GM12874 (cell line): ENCODE results near the gene CTLA4.

Source experiments
- TF ChIP-seq, protein P1 (sequence below): IDR thresholded peaks from 2 replicates; pipeline ENCODE4 v1.5.1; 2011; ENCODE audit warnings: low read depth, mild to moderate bottlenecking, control low read depth, low read length, moderate library complexity; ENCODE audit not compliant: insufficient read depth

Gene CTLA4

DNA sequence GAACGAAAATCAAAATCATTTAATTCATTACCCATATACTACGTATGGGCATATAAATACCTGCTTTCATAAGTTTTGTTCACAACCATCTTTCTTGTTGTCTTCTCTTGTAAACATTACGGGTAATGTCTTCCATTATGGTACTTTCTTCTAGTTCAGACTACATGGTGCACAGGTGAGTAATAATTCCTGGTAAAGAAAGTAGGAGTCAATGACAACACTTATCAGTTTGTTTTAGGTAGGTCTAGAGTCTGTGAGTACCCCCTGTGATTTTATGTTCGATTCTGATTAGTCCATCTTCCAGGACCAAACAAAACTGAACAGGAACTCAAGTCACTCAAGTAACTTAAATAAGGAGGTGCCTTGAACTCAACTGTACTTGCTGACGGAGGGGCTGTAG lies 25.2 kb upstream of the CTLA4 start:
- TF ChIP-seq, protein P1, sequence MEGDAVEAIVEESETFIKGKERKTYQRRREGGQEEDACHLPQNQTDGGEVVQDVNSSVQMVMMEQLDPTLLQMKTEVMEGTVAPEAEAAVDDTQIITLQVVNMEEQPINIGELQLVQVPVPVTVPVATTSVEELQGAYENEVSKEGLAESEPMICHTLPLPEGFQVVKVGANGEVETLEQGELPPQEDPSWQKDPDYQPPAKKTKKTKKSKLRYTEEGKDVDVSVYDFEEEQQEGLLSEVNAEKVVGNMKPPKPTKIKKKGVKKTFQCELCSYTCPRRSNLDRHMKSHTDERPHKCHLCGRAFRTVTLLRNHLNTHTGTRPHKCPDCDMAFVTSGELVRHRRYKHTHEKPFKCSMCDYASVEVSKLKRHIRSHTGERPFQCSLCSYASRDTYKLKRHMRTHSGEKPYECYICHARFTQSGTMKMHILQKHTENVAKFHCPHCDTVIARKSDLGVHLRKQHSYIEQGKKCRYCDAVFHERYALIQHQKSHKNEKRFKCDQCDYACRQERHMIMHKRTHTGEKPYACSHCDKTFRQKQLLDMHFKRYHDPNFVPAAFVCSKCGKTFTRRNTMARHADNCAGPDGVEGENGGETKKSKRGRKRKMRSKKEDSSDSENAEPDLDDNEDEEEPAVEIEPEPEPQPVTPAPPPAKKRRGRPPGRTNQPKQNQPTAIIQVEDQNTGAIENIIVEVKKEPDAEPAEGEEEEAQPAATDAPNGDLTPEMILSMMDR: no peak

DNA sequence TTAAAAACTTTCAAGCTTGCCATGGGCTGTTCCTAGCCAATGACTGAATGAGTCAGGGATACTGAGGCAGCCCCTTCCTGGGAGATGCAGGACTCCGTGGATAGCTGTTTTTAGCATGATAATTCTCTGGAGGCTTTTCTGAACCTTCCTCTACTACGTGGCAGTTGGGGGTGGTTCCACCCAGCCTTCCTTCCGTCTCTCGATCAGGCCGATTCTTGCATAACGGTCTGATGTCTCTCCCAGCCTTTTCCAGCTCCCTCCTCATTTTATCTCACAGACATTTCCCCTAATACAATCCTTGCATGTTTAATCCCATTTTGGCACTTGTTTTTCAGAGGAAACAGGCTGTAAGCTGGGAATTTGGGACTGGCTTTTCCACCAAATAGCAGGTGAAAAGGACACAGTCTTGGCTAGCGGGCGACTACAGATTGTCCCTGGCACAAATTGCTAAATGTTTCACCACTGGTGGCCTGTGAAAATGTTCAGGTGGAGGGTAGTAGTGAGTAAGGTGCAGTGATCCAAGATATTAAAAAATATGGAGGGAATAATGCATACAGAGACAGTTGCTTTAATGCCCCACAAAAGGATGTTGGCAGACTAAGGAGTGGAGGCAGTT lies 21.0 kb upstream of the CTLA4 start:
- TF ChIP-seq, protein P1: no peak

DNA sequence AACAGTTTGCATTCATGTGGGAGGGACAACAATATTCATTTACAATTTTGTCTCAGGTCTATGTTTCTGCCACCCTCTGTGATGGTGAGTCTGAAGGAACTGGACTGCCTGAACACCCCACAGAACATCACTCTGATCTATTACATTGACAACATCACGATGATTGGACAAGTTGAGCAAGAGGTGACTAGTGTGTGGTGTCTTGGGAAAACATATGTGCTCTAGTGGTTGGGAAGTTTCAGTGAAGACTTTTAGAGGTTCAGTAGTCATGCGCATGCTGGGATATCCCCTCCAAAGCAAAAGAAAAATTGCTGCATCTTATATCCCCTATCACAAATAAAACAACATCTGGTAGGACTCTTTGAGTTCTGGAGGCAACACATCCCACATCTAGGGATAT lies 18.6 kb upstream of the CTLA4 start:
- TF ChIP-seq, protein P1: no peak

DNA sequence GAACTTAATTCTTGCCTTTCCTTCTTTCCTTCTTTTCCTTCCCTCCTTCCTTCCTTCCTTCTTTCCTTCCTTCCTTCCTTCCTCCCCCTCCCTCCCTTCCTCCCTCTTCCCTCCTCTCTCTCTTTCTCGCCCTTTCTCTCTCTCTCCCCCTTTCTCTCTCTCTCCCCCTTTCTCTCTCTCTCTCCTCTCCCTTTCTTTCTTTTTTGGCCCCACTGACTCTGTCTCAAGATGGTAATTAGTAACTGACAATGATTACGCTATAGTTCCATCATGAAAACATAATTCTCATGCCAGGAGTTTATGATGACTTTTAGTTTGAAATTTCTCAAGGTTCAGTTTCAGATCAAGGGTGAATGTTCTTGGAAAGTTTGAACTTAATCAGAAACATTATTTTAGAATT lies 14.8 kb upstream of the CTLA4 start:
- TF ChIP-seq, protein P1: no peak

DNA sequence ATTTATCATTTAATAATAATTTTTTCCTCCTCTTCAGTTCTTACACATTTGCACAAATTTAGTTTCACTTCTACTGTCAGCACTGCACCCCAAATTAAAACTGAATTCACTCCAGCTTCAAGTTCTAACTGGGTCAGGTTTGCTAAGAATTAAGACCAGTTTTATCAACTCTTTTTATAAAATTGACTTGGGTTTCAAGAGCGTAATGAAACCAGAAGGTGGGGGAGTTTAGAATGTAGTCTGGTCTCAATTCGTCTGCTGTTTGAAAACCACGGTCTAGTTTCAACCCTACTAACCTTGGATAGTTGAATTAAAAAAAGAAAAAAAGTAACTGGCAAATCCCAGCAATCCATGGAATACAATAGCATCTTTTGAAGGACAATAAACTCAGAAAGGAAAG lies 14.3 kb upstream of the CTLA4 start:
- TF ChIP-seq, protein P1: no peak

DNA sequence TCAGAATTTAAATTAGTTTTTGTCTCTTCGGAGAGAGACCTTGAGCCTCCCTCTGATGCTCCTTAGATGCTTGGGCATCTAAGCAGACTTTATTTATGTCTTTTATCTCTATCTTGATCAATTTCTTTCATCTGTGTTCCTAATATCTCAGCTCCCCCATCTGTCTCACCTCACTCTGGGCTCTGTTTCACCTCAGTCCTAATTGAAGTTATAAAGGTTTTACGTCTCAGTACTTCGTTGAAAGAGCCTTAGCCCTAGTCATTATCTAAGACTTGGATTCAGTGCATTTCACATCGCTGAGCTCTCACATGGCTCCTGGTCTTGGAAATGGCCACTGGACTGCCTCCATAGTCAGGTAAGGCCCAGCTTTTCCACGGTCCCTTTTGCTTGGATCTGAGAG lies 13.8 kb upstream of the CTLA4 start:
- TF ChIP-seq, protein P1: no peak

DNA sequence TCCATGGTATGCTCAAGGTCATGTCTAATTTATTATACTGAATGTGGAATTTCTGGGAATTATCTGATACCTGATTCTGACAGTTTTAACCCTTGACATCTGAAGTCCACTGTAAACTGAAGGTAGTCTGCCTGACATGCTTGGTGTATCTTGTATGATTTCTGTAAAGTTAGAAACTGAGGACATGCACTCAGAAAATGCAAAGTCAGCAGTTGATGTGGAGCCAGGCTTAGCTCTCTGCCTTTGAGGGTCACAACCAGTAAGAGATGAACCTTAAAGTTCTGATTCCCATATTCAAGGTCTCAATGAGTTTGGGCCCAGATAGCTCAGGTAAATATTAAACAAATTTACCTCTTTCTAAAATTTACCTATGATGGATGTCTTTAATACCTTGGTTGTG lies 12.3 kb upstream of the CTLA4 start:
- TF ChIP-seq, protein P1: no peak
